Upper lobe of right lung (tissue), 1 donor: Measurements from ENCODE around the gene ETFB. TPM values are rescaled to one million over a fixed set of nuclear protein-coding genes. Genes with fewer than 3 reads are reported as not detected.

Experiments used
- ATAC-seq: fragments of 200-7000 bp; cut with Tn5 transposase; one replicate; pipeline ENCODE4 v1.9.1; 2020; ENCODE audit warnings: mild to moderate bottlenecking, moderate library complexity
- DNase-seq: peaks from one replicate; pipeline ENCODE4 v3.0.0-alpha.2; 2020
- H3K27ac ChIP-seq: fragments of 200-600 bp; one replicate; pipeline ENCODE4 v1.8.0; 2022
- H3K27me3 ChIP-seq: fragments of 200-600 bp; one replicate; pipeline ENCODE4 v1.8.0; 2022; ENCODE audit warnings: mild to moderate bottlenecking
- H3K36me3 ChIP-seq: fragments of 200-600 bp; one replicate; pipeline ENCODE4 v1.8.0; 2022
- H3K4me1 ChIP-seq: fragments of 200-600 bp; one replicate; pipeline ENCODE4 v1.8.0; 2022
- H3K4me3 ChIP-seq: fragments of 200-600 bp; one replicate; pipeline ENCODE4 v1.8.0; 2022; ENCODE audit warnings: mild to moderate bottlenecking
- H3K9me3 ChIP-seq: fragments of 200-600 bp; one replicate; pipeline ENCODE4 v1.8.0; 2022
- intact Hi-C: fragments of 100-400 bp; cut with DNase I; formaldehyde crosslinking; loops from one replicate; pipeline ENCODE4 v1.11.0; 2022
- total RNA-seq: library from RNA; stranded (reverse); fragmentation: NEBNext Ultra II Directional; extraction: Animal tissue kit (Norgen Biotek cat#: 25700); gene quantifications from one replicate; pipeline ENCODE4 v1.2.1, GENCODE V29; 2021
- TF ChIP-seq, protein P1 (sequence below): fragments of 200-600 bp; IDR thresholded peaks from one replicate; pipeline ENCODE4 v1.8.0; 2022; ENCODE audit warnings: antibody characterized with exemption
- donor health status: DM: no; HTN: yes; CAD: no; lungs with severe emphysema.

ETFB gene
- total RNA-seq, 1 donor from 2014 or later: 54.5 TPM

DNA sequence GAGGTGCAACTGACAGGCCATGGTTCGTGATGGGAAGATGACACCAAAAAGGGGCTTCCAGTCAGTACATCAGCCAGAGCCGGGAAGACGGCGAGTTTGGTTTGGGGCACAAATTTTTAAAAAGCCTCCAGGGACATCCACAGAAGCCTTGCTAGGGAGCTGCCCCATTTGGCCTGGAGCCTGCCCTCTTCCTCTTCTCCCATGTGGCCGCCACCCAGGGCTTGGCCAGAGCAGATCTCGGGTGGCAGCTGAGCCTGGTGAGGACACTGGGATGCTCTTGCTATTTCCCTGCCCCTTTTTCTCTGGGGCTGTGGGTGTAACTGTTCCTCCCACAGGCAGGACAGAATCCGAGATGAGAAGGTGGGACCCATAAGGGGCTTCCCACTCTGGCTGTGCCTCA, 8.2 kb downstream of the ETFB start:
- no peak overlapping the region for H3K27ac ChIP-seq
- DNase-seq: no peak
- no peaks in the 10 kb centered on the region for H3K36me3 ChIP-seq
- no peak for ATAC-seq
- H3K27me3 ChIP-seq: no peaks in the 10 kb centered on the region
- H3K4me1 ChIP-seq: peaks cover 7% of the 10 kb centered on the region
- TF ChIP-seq, protein P1, sequence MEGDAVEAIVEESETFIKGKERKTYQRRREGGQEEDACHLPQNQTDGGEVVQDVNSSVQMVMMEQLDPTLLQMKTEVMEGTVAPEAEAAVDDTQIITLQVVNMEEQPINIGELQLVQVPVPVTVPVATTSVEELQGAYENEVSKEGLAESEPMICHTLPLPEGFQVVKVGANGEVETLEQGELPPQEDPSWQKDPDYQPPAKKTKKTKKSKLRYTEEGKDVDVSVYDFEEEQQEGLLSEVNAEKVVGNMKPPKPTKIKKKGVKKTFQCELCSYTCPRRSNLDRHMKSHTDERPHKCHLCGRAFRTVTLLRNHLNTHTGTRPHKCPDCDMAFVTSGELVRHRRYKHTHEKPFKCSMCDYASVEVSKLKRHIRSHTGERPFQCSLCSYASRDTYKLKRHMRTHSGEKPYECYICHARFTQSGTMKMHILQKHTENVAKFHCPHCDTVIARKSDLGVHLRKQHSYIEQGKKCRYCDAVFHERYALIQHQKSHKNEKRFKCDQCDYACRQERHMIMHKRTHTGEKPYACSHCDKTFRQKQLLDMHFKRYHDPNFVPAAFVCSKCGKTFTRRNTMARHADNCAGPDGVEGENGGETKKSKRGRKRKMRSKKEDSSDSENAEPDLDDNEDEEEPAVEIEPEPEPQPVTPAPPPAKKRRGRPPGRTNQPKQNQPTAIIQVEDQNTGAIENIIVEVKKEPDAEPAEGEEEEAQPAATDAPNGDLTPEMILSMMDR: no peak
- intact Hi-C loops: no loop called here
- no peak overlapping the region for H3K4me3 ChIP-seq
- H3K9me3 ChIP-seq: no peaks in the 10 kb centered on the region

DNA sequence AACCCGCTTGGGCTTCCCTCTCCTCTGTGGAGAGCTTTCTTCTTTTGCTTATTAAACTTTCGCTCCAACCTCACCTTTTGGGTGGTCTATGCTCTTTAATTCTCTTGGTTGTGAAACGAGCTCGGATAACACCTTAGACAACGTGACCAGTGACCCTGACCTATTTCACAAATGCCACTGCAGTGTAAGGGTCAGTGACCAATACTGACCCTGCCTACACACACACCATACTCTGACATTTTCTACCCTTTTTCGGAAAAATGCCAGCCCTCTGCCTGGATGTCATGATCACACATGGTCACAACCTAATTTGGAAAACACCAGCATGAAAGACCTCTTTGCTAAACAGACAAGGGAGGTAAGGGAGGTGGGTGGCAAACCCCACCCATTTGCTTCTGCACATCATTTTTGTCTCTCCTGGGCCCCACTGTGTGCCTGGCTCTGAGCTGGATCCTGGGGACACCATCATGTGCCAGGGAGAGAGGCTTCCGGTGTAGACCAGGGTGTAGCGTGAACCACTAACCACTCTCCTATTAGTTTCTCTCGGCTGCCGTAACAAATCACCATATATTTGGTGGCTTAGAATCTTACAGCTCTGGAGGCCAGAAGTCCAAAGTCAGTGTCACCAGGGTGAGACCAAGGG, 9.9 kb downstream of the ETFB start:
- Histone ChIP-seq H3K27me3 (no peaks in the 10 kb centered on the region), H3K27ac (no peak overlapping the region), H3K36me3 (peaks cover 14% of the 10 kb centered on the region), H3K4me3 (no peak overlapping the region), H3K9me3 (no peaks in the 10 kb centered on the region), H3K4me1 (no peaks in the 10 kb centered on the region)
- TF ChIP-seq, protein P1: no peak
- ATAC-seq: no peak
- no peak for DNase-seq
- intact Hi-C loops: no loop called here

DNA sequence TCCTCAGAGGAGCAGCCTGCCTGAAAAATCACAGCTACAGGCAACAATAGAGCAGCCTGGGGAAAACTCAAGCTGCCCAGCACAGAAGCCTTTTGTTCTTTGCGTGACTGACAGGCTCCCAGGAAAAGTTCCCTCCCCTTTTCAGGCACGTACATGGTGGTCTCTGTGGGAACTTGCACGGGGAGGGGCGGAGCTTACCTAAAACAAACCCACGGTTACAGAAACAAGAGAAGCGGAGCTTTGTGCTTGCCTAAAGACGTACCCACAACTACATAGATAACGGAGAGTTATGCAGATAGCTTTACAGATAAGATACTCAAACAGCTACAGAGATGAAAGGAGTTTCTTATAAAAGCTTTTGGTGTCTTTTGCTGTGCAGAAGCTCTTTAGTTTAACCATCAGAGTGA, 11.4 kb downstream of the ETFB start:
- Histone ChIP-seq H3K36me3 (peaks cover 27% of the 10 kb centered on the region), H3K27ac (no peak overlapping the region), H3K4me3 (no peak overlapping the region), H3K9me3 (no peaks in the 10 kb centered on the region), H3K4me1 (no peaks in the 10 kb centered on the region), H3K27me3 (no peaks in the 10 kb centered on the region)
- TF ChIP-seq, protein P1: no peak
- ATAC-seq: no peak
- DNase-seq: no peak
- intact Hi-C loops: no loop called here

DNA sequence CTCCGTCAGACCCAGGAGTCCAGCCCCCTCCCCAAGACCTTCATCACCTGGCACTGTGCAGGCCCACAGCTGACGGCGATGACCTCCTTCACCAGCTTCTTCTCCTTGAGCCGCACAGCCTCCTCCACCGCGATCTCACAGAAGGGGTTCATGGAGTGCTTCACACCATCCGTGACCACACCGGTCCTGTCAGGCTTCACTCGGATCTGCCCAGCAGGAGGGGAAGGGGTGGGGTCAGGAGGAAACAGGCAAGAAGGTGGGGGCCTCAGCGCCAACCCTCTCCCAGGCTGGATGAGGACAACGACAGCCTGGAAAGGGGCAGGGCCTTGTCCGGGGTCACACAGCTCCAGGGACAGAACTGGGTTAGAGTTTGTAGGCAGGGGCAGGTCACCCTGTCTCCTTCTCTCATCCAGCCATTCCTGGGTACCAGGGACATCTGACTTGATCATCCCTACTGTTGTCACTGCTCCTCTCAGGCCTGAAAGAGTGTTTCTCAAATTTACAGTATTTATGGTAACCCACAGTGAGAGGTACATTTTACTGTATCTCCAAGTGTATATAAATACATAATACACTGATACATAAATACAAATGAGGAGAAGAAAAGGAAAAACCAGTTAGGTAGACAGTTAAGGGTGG, 12.0 kb downstream of the ETFB start:
- Histone ChIP-seq H3K9me3 (no peaks in the 10 kb centered on the region), H3K4me1 (no peaks in the 10 kb centered on the region), H3K36me3 (peaks cover 30% of the 10 kb centered on the region), H3K4me3 (no peak overlapping the region), H3K27me3 (no peaks in the 10 kb centered on the region), H3K27ac (no peak overlapping the region)
- TF ChIP-seq, protein P1: no peak
- ATAC-seq (no peak), DNase-seq (no peak)
- intact Hi-C loops: no loop called here

DNA sequence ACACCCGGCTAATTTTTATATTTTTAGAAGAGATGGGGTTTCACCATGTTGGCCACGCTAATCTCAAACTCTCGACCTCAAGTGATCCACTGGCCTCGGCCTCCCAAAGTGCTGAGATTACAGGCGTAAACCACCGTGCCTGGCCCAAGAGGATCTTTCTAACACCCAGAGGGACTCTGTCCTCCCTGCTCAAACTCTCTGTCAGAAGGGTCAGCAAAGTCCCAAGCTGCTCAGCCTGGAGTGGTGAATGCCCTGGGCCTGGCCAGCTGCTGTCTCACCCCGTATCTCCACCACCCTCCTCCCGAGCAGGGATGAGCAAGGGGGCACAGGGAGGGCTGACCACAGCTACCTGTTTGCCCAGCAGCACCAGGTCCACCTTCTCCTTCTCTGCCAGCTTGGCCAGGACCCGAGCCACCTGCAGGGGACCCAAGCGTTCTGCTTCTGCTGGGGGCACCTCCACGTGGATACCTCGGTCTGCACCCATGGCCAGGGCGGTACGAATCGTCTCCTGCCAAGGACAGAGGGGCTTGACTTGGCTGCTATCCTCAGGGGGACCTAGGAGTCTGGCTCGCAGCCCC, 13.3 kb downstream of the ETFB start:
- H3K36me3 ChIP-seq: peaks cover 38% of the 10 kb centered on the region
- no peaks in the 10 kb centered on the region for H3K4me1 ChIP-seq
- no peak overlapping the region for H3K27ac ChIP-seq
- intact Hi-C loops: no loop called here
- TF ChIP-seq, protein P1: no peak
- no peak for DNase-seq
- H3K9me3 ChIP-seq: no peaks in the 10 kb centered on the region
- ATAC-seq: peak; percentile 15
- H3K4me3 ChIP-seq: no peak overlapping the region
- no peaks in the 10 kb centered on the region for H3K27me3 ChIP-seq
